Ectodermal cell (in vitro differentiated cells): ENCODE results near the gene IL23R.
A peak's percentile ranks its signal among the peaks of the same experiment; 100 is the strongest.
"Not testable (repeated sequence)": the region's sequence is repeated elsewhere in the genome, so short reads cannot be mapped to it uniquely, and the experiment has no call there.

Experiments
- H3K27ac ChIP-seq: 2 replicates; pipeline ENCODE4 v1.7.0; 2013; ENCODE audit warnings: mild to moderate bottlenecking, low read depth, low read length; ENCODE audit not compliant: insufficient read depth, poor library complexity, severe bottlenecking
- H3K27me3 ChIP-seq: 2 replicates; pipeline ENCODE4 v1.7.0; 2013; ENCODE audit warnings: mild to moderate bottlenecking, low read length; ENCODE audit not compliant: insufficient read depth, control insufficient read depth, poor library complexity, severe bottlenecking
- H3K36me3 ChIP-seq: one replicate; pipeline ENCODE4 v1.7.0; 2013; ENCODE audit warnings: low read length; ENCODE audit not compliant: control insufficient read depth, insufficient read depth
- H3K4me1 ChIP-seq: one replicate; pipeline ENCODE4 v1.7.0; 2013; ENCODE audit warnings: low read length; ENCODE audit not compliant: control insufficient read depth, insufficient read depth
- H3K4me3 ChIP-seq: 2 replicates; pipeline ENCODE4 v1.7.0; 2013; ENCODE audit warnings: low read depth, low read length, control low read depth; ENCODE audit not compliant: insufficient read depth
- H3K9me3 ChIP-seq: 2 replicates; pipeline ENCODE4 v1.7.0; 2013; ENCODE audit warnings: mild to moderate bottlenecking, low read length, moderate library complexity; ENCODE audit not compliant: control insufficient read depth
- WGBS, 2 experiments: methylation state at CpG; one replicate each; pipeline ENCODE4 v1.1.7; 2013; ENCODE audit warnings: missing lambda C conversion rate in 2 of 2; 5-methylcytosine and 5-hydroxymethylcytosine counted together

The IL23R gene

GRCh38 chr1:67190410-67190809 is 24.2 kb downstream of the IL23R start:
- Histone ChIP-seq H3K27me3 (no peaks in the 10 kb centered on the region), H3K36me3 (no peaks in the 10 kb centered on the region), H3K27ac (no peak overlapping the region), H3K9me3 (no peaks in the 10 kb centered on the region), H3K4me3 (no peak overlapping the region), H3K4me1 (peaks cover 10% of the 10 kb centered on the region)
- 96 to 100% methylated on average over 2 of the region's 2 CpGs for WGBS, 2 experiments

- H3K4me1 ChIP-seq, result peaks cover 10% of the 10 kb centered on the region
- no peaks in the 10 kb centered on the region for H3K36me3 ChIP-seq
- no peaks in the 10 kb centered on the region for H3K9me3 ChIP-seq
- WGBS, 2 experiments, result 90 to 98% methylated on average over 1 to 2 of the region's 2 CpGs
- no peaks in the 10 kb centered on the region for H3K27me3 ChIP-seq
- no peak overlapping the region for H3K27ac ChIP-seq
- H3K4me3 ChIP-seq, result no peak overlapping the region
These were observed 24.7 kb downstream of the IL23R start for GRCh38 chr1:67190942-67191341.

- H3K4me1 ChIP-seq, result peaks cover 10% of the 10 kb centered on the region
- WGBS, 2 experiments, result 92 to 97% methylated on average over 2 of the region's 2 CpGs
- no peak overlapping the region for H3K27ac ChIP-seq
- no peaks in the 10 kb centered on the region for H3K9me3 ChIP-seq
- no peaks in the 10 kb centered on the region for H3K36me3 ChIP-seq
- no peaks in the 10 kb centered on the region for H3K27me3 ChIP-seq
- H3K4me3 ChIP-seq, result no peak overlapping the region
These were observed 25.6 kb downstream of the IL23R start for GRCh38 chr1:67191668-67192520.

- Histone ChIP-seq H3K27me3 (no peaks in the 10 kb centered on the region), H3K27ac (no peak overlapping the region), H3K4me1 (peaks cover 10% of the 10 kb centered on the region), H3K4me3 (no peak overlapping the region), H3K9me3 (no peaks in the 10 kb centered on the region), H3K36me3 (no peaks in the 10 kb centered on the region)
- WGBS, 2 experiments, result 90 to 100% methylated on average over 1 of the region's 1 CpG
These were observed 26.6 kb downstream of the IL23R start for GRCh38 chr1:67192902-67193301.

GRCh38 chr1:67193704-67194103 is 27.4 kb downstream of the IL23R start:
- Histone ChIP-seq H3K9me3 (no peaks in the 10 kb centered on the region), H3K27ac (peak overlapping the region; percentile 65), H3K27me3 (no peaks in the 10 kb centered on the region), H3K4me1 (peaks cover 10% of the 10 kb centered on the region), H3K4me3 (no peak overlapping the region), H3K36me3 (no peaks in the 10 kb centered on the region)
- WGBS, 2 experiments, result 41 to 43% methylated on average over 3 of the region's 3 CpGs

- no peaks in the 10 kb centered on the region for H3K9me3 ChIP-seq
- WGBS, 2 experiments, result 96% methylated on average over 2 of the region's 2 CpGs; no CpG with 5 or more reads in 1 of the 2 experiments
- H3K4me3 ChIP-seq, result no peak overlapping the region
- peak overlapping the region; percentile 65 for H3K27ac ChIP-seq
- peaks cover 10% of the 10 kb centered on the region for H3K4me1 ChIP-seq
- no peaks in the 10 kb centered on the region for H3K36me3 ChIP-seq
- H3K27me3 ChIP-seq, result no peaks in the 10 kb centered on the region
These were observed 28.1 kb downstream of the IL23R start for GRCh38 chr1:67194209-67194863.

- Histone ChIP-seq H3K27me3 (no peaks in the 10 kb centered on the region), H3K4me3 (no peak overlapping the region), H3K36me3 (no peaks in the 10 kb centered on the region), H3K4me1 (no peaks in the 10 kb centered on the region), H3K27ac (no peak overlapping the region), H3K9me3 (no peaks in the 10 kb centered on the region)
- WGBS, 2 experiments, result 95 to 99% methylated on average over 3 of the region's 3 CpGs
These were observed 34.5 kb downstream of the IL23R start for GRCh38 chr1:67200755-67201154.

GRCh38 chr1:67201891-67202290 is 35.6 kb downstream of the IL23R start:
- no peaks in the 10 kb centered on the region for H3K9me3 ChIP-seq
- 92 to 96% methylated on average over 1 of the region's 1 CpG for WGBS, 2 experiments
- H3K4me1 ChIP-seq, result no peaks in the 10 kb centered on the region
- H3K27ac ChIP-seq, result no peak overlapping the region
- H3K4me3 ChIP-seq, result no peak overlapping the region
- H3K36me3 ChIP-seq, result no peaks in the 10 kb centered on the region
- no peaks in the 10 kb centered on the region for H3K27me3 ChIP-seq

GRCh38 chr1:67204298-67204980 is 38.2 kb downstream of the IL23R start:
- Histone ChIP-seq H3K27me3 (no peaks in the 10 kb centered on the region), H3K4me1 (no peaks in the 10 kb centered on the region), H3K9me3 (no peaks in the 10 kb centered on the region), H3K4me3 (no peak overlapping the region), H3K27ac (no peak overlapping the region), H3K36me3 (no peaks in the 10 kb centered on the region)
- 76 to 77% methylated on average over 5 to 8 of the region's 8 CpGs for WGBS, 2 experiments

- H3K36me3 ChIP-seq, H3K27me3 ChIP-seq, H3K4me3 ChIP-seq, H3K4me1 ChIP-seq, H3K27ac ChIP-seq, H3K9me3 ChIP-seq: not testable (repeated sequence)
- WGBS, 2 experiments, result 97 to 98% methylated on average over 5 of the region's 5 CpGs
These were observed 41.1 kb downstream of the IL23R start for GRCh38 chr1:67207398-67207797.
